WTC11 (cell line): ENCODE results near the gene CCNH. TPM values are rescaled to one million over a fixed set of nuclear protein-coding genes. Genes with fewer than 3 reads are reported as not detected.

Source experiments
- ATAC-seq: fragments of 200-7000 bp; cut with Tn5 transposase; 2 replicates; pipeline ENCODE4 v1.10.0; 2021; ENCODE audit warnings: mild to moderate bottlenecking, moderate library complexity
- CTCF ChIA-PET: fragments of 300-600 bp; sonication (Branson Sonifier 250); formaldehyde crosslinking; loops from one replicate; lab custom pipeline; 2021; ENCODE audit warnings: antibody characterized with exemption; lab: Charles Lee
- POLR2A ChIA-PET: fragments of 350-600 bp; sonication (Branson Sonifier 250); formaldehyde crosslinking; loops from one replicate; lab custom pipeline; 2021; ENCODE audit warnings: antibody characterized with exemption; lab: Charles Lee
- DNase-seq: peaks from one replicate; pipeline ENCODE4 v3.0.0; 2021; ENCODE audit warnings: low spot score
- H3K27ac Mint-ChIP-seq: 2 replicates; pipeline ENCODE4 v1.8.0; 2021; ENCODE audit warnings: mixed read lengths
- H3K27me3 Mint-ChIP-seq: 2 replicates; pipeline ENCODE4 v1.8.0; 2021; ENCODE audit warnings: low read depth, mild to moderate bottlenecking, moderate library complexity, mixed read lengths
- H3K36me3 Mint-ChIP-seq: 2 replicates; pipeline ENCODE4 v1.8.0; 2021; ENCODE audit warnings: mixed read lengths
- H3K4me1 Mint-ChIP-seq: 2 replicates; pipeline ENCODE4 v1.8.0; 2022; ENCODE audit warnings: mixed read lengths
- H3K4me3 Mint-ChIP-seq: 2 replicates; pipeline ENCODE4 v1.8.0; 2021; ENCODE audit warnings: mild to moderate bottlenecking, moderate library complexity, mixed read lengths
- H3K9me3 Mint-ChIP-seq: 2 replicates; pipeline ENCODE4 v1.8.0; 2021; ENCODE audit warnings: mixed read lengths
- ATF1 ChIP-seq: sonication (generic); formaldehyde crosslinking; IDR thresholded peaks from 2 replicates; pipeline ENCODE4 v1.8.1; 2023; ENCODE audit warnings: mild to moderate bottlenecking, moderate library complexity, missing genetic modification reagents
- CREB1 ChIP-seq: sonication (generic); formaldehyde crosslinking; IDR thresholded peaks from 2 replicates; pipeline ENCODE4 v1.8.0; 2023; ENCODE audit warnings: mild to moderate bottlenecking, missing genetic modification reagents
- CREM ChIP-seq: sonication (generic); formaldehyde crosslinking; IDR thresholded peaks from 2 replicates; pipeline ENCODE4 v1.8.1; 2022; ENCODE audit warnings: mild to moderate bottlenecking, missing genetic modification reagents, moderate library complexity
- GTF2I ChIP-seq: fragments of 250-450 bp; sonication (Bioruptor Pico); conservative IDR thresholded peaks from 2 replicates; pipeline ENCODE4 v1.4.0; 2021; ENCODE audit warnings: mild to moderate bottlenecking
- HMGA2 ChIP-seq: fragments of 250-450 bp; sonication (Bioruptor Pico); IDR thresholded peaks from 2 replicates; pipeline ENCODE4 v1.4.0; 2021; ENCODE audit warnings: mild to moderate bottlenecking, moderate library complexity
- JAZF1 ChIP-seq: fragments of 250-450 bp; sonication (Bioruptor Pico); IDR thresholded peaks from 2 replicates; pipeline ENCODE4 v1.9.0; 2021; ENCODE audit warnings: moderate library complexity, mild to moderate bottlenecking, inconsistent platforms
- JUN ChIP-seq: sonication (generic); formaldehyde crosslinking; IDR thresholded peaks from 2 replicates; pipeline ENCODE4 v1.8.0; 2023; ENCODE audit warnings: mild to moderate bottlenecking, missing genetic modification reagents
- NFYB ChIP-seq: sonication (generic); formaldehyde crosslinking; conservative IDR thresholded peaks from 2 replicates; pipeline ENCODE4 v1.8.0; 2022; ENCODE audit warnings: low read depth, missing genetic modification reagents
- NR1H2 ChIP-seq: sonication (generic); formaldehyde crosslinking; IDR thresholded peaks from 2 replicates; pipeline ENCODE4 v1.9.0; 2021; ENCODE audit warnings: mild to moderate bottlenecking, moderate library complexity, missing genetic modification reagents
- PRRX2 ChIP-seq: fragments of 250-450 bp; sonication (Bioruptor Pico); IDR thresholded peaks from 2 replicates; pipeline ENCODE4 v1.8.0; 2021; ENCODE audit warnings: mild to moderate bottlenecking
- TP53 ChIP-seq: sonication (generic); formaldehyde crosslinking; IDR thresholded peaks from 2 replicates; pipeline ENCODE4 v1.8.1; 2023; ENCODE audit warnings: mild to moderate bottlenecking, missing genetic modification reagents
- ZNF219 ChIP-seq: sonication (generic); formaldehyde crosslinking; IDR thresholded peaks from 2 replicates; pipeline ENCODE4 v1.8.0; 2023; ENCODE audit warnings: missing genetic modification reagents, mild to moderate bottlenecking, borderline replicate concordance
- ZNF263 ChIP-seq: sonication (generic); formaldehyde crosslinking; IDR thresholded peaks from 2 replicates; pipeline ENCODE4 v1.8.1; 2022; ENCODE audit warnings: low read depth, mild to moderate bottlenecking, moderate library complexity, missing genetic modification reagents
- ZNF317 ChIP-seq: sonication (generic); formaldehyde crosslinking; IDR thresholded peaks from 2 replicates; pipeline ENCODE4 v1.8.1; 2023; ENCODE audit warnings: low read depth, mild to moderate bottlenecking, moderate library complexity, missing genetic modification reagents, borderline replicate concordance
- ZNF396 ChIP-seq: fragments of 250-450 bp; sonication (Bioruptor Pico); IDR thresholded peaks from 2 replicates; pipeline ENCODE4 v1.8.0; 2021; ENCODE audit warnings: mild to moderate bottlenecking, moderate library complexity, borderline replicate concordance
- ZNF423 ChIP-seq: fragments of 250-450 bp; sonication (Bioruptor Pico); IDR thresholded peaks from 2 replicates; pipeline ENCODE4 v2.1.2; 2022; ENCODE audit warnings: mild to moderate bottlenecking, moderate library complexity
- total RNA-seq: library from RNA; stranded (reverse); gene quantifications from 3 replicates; pipeline ENCODE4 v1.2.3, GENCODE V29; 2021
- TF ChIP-seq, protein P1 (sequence below): sonication (generic); formaldehyde crosslinking; conservative IDR thresholded peaks from 2 replicates; pipeline ENCODE4 v1.8.1; 2023; ENCODE audit warnings: mild to moderate bottlenecking, low read depth, missing genetic modification reagents, moderate library complexity
- TF ChIP-seq, protein P2 (sequence below): sonication (generic); formaldehyde crosslinking; IDR thresholded peaks from 2 replicates; pipeline ENCODE4 v1.8.1; 2023; ENCODE audit warnings: mild to moderate bottlenecking, missing genetic modification reagents, moderate library complexity
- TF ChIP-seq, protein P3 (sequence below): sonication (generic); formaldehyde crosslinking; IDR thresholded peaks from 2 replicates; pipeline ENCODE4 v1.8.1; 2023; ENCODE audit warnings: mild to moderate bottlenecking, missing genetic modification reagents
- TF ChIP-seq, protein P4 (sequence below): sonication (generic); formaldehyde crosslinking; IDR thresholded peaks from 2 replicates; pipeline ENCODE4 v1.8.1; 2023; ENCODE audit warnings: mild to moderate bottlenecking, moderate library complexity, missing genetic modification reagents
- TF ChIP-seq, protein P5 (sequence below): sonication (generic); formaldehyde crosslinking; conservative IDR thresholded peaks from 2 replicates; pipeline ENCODE4 v1.8.1; 2022; ENCODE audit warnings: mild to moderate bottlenecking, missing genetic modification reagents
- TF ChIP-seq, protein P6 (sequence below): sonication (generic); formaldehyde crosslinking; IDR thresholded peaks from 2 replicates; pipeline ENCODE4 v1.8.0; 2022; ENCODE audit warnings: missing genetic modification reagents

The CCNH gene
- total RNA-seq, 1 experiment from 2014 or later: 35.3 TPM

- H3K9me3 Mint-ChIP-seq: peaks cover 9% of the 10 kb centered on the region
- ChIA-PET CTCF (interaction anchor here (1.8 kb wide), 1 partner anchor 519 kb away, joined by 4 read pairs; no protein-coding TSS in a partner anchor), POLR2A (no interaction called here)
- H3K4me3 Mint-ChIP-seq: no peak overlapping the region
- DNase-seq: no peak
- H3K36me3 Mint-ChIP-seq: peaks cover 80% of the 10 kb centered on the region
- no peak for ATAC-seq
- no peaks in the 10 kb centered on the region for H3K27me3 Mint-ChIP-seq
- no peak overlapping the region for H3K27ac Mint-ChIP-seq
- TF ChIP-seq PRRX2 (no peak), ATF1 (CRISPR knock-in tag) (no peak), CREM (no peak), ZNF423 (CRISPR knock-in tag) (no peak), ZNF396 (CRISPR knock-in tag) (no peak), NFYB (no peak), JAZF1 (no peak), CREB1 (CRISPR knock-in tag) (no peak), ZNF219 (CRISPR knock-in tag) (no peak)
- TF ChIP-seq, protein P1, sequence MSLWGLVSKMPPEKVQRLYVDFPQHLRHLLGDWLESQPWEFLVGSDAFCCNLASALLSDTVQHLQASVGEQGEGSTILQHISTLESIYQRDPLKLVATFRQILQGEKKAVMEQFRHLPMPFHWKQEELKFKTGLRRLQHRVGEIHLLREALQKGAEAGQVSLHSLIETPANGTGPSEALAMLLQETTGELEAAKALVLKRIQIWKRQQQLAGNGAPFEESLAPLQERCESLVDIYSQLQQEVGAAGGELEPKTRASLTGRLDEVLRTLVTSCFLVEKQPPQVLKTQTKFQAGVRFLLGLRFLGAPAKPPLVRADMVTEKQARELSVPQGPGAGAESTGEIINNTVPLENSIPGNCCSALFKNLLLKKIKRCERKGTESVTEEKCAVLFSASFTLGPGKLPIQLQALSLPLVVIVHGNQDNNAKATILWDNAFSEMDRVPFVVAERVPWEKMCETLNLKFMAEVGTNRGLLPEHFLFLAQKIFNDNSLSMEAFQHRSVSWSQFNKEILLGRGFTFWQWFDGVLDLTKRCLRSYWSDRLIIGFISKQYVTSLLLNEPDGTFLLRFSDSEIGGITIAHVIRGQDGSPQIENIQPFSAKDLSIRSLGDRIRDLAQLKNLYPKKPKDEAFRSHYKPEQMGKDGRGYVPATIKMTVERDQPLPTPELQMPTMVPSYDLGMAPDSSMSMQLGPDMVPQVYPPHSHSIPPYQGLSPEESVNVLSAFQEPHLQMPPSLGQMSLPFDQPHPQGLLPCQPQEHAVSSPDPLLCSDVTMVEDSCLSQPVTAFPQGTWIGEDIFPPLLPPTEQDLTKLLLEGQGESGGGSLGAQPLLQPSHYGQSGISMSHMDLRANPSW: no peak
- TF ChIP-seq, protein P2, sequence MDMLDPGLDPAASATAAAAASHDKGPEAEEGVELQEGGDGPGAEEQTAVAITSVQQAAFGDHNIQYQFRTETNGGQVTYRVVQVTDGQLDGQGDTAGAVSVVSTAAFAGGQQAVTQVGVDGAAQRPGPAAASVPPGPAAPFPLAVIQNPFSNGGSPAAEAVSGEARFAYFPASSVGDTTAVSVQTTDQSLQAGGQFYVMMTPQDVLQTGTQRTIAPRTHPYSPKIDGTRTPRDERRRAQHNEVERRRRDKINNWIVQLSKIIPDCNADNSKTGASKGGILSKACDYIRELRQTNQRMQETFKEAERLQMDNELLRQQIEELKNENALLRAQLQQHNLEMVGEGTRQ (CRISPR knock-in tag): no peak
- no peaks in the 10 kb centered on the region for H3K4me1 Mint-ChIP-seq
Observed at GRCh38 chr5:87398981-87399614, 13.6 kb downstream of the CCNH start.

GRCh38 chr5:87394411-87395165 is 18.1 kb downstream of the CCNH start:
- Mint-ChIP-seq H3K36me3 (peaks cover 84% of the 10 kb centered on the region), H3K27me3 (no peaks in the 10 kb centered on the region), H3K4me1 (no peaks in the 10 kb centered on the region), H3K27ac (no peak overlapping the region), H3K9me3 (no peaks in the 10 kb centered on the region), H3K4me3 (no peak overlapping the region)
- ChIA-PET POLR2A (no interaction called here), CTCF (no interaction called here)
- ATAC-seq: no peak
- no peak for DNase-seq
- no peak for TF ChIP-seq GTF2I (CRISPR knock-in tag)
- TF ChIP-seq, protein P2 (CRISPR knock-in tag): no peak
- TF ChIP-seq, protein P3, sequence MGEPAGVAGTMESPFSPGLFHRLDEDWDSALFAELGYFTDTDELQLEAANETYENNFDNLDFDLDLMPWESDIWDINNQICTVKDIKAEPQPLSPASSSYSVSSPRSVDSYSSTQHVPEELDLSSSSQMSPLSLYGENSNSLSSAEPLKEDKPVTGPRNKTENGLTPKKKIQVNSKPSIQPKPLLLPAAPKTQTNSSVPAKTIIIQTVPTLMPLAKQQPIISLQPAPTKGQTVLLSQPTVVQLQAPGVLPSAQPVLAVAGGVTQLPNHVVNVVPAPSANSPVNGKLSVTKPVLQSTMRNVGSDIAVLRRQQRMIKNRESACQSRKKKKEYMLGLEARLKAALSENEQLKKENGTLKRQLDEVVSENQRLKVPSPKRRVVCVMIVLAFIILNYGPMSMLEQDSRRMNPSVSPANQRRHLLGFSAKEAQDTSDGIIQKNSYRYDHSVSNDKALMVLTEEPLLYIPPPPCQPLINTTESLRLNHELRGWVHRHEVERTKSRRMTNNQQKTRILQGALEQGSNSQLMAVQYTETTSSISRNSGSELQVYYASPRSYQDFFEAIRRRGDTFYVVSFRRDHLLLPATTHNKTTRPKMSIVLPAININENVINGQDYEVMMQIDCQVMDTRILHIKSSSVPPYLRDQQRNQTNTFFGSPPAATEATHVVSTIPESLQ (CRISPR knock-in tag): no peak
- TF ChIP-seq, protein P4, sequence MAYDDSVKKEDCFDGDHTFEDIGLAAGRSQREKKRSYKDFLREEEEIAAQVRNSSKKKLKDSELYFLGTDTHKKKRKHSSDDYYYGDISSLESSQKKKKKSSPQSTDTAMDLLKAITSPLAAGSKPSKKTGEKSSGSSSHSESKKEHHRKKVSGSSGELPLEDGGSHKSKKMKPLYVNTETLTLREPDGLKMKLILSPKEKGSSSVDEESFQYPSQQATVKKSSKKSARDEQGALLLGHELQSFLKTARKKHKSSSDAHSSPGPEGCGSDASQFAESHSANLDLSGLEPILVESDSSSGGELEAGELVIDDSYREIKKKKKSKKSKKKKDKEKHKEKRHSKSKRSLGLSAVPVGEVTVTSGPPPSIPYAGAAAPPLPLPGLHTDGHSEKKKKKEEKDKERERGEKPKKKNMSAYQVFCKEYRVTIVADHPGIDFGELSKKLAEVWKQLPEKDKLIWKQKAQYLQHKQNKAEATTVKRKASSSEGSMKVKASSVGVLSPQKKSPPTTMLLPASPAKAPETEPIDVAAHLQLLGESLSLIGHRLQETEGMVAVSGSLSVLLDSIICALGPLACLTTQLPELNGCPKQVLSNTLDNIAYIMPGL (CRISPR knock-in tag): no peak
- TF ChIP-seq NR1H2 (CRISPR knock-in tag): no peak
- TF ChIP-seq ZNF317 (CRISPR knock-in tag): no peak
- TF ChIP-seq TP53 (CRISPR knock-in tag): no peak
- no peak for TF ChIP-seq ZNF219 (CRISPR knock-in tag)
- TF ChIP-seq ZNF396 (CRISPR knock-in tag): no peak
- TF ChIP-seq, protein P5, sequence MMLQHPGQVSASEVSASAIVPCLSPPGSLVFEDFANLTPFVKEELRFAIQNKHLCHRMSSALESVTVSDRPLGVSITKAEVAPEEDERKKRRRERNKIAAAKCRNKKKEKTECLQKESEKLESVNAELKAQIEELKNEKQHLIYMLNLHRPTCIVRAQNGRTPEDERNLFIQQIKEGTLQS (CRISPR knock-in tag): no peak
- no peak for TF ChIP-seq HMGA2
- TF ChIP-seq, protein P6, sequence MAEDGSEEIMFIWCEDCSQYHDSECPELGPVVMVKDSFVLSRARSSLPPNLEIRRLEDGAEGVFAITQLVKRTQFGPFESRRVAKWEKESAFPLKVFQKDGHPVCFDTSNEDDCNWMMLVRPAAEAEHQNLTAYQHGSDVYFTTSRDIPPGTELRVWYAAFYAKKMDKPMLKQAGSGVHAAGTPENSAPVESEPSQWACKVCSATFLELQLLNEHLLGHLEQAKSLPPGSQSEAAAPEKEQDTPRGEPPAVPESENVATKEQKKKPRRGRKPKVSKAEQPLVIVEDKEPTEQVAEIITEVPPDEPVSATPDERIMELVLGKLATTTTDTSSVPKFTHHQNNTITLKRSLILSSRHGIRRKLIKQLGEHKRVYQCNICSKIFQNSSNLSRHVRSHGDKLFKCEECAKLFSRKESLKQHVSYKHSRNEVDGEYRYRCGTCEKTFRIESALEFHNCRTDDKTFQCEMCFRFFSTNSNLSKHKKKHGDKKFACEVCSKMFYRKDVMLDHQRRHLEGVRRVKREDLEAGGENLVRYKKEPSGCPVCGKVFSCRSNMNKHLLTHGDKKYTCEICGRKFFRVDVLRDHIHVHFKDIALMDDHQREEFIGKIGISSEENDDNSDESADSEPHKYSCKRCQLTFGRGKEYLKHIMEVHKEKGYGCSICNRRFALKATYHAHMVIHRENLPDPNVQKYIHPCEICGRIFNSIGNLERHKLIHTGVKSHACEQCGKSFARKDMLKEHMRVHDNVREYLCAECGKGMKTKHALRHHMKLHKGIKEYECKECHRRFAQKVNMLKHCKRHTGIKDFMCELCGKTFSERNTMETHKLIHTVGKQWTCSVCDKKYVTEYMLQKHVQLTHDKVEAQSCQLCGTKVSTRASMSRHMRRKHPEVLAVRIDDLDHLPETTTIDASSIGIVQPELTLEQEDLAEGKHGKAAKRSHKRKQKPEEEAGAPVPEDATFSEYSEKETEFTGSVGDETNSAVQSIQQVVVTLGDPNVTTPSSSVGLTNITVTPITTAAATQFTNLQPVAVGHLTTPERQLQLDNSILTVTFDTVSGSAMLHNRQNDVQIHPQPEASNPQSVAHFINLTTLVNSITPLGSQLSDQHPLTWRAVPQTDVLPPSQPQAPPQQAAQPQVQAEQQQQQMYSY (CRISPR knock-in tag): no peak
- TF ChIP-seq JUN (CRISPR knock-in tag): no peak
- no peak for TF ChIP-seq ZNF263 (CRISPR knock-in tag)
